ENCODE data around the gene CSRNP3.
"Not testable (repeated sequence)": the region's sequence is repeated elsewhere in the genome, so short reads cannot be mapped to it uniquely, and the experiment has no call there.

Gene CSRNP3

GRCh38 chr2:165584126-165584654, 114.7 kb downstream of the CSRNP3 start:
- H3K4me3 ChIP-seq (ENCODE audit: low read depth, low read length): no peak overlapping the region

GRCh38 chr2:165586019-165586418, 116.5 kb downstream of the CSRNP3 start:
- H3K4me3 ChIP-seq (ENCODE audit: low read depth, low read length): no peak overlapping the region

- no peak overlapping the region for H3K4me3 ChIP-seq (ENCODE audit: low read depth, low read length)
Observed at GRCh38 chr2:165587335-165587938, 117.9 kb downstream of the CSRNP3 start.

- not testable (repeated sequence) for H3K4me3 ChIP-seq (ENCODE audit: low read depth, low read length)
Observed at GRCh38 chr2:165590999-165591398, 121.5 kb downstream of the CSRNP3 start.

- H3K4me3 ChIP-seq (ENCODE audit: low read depth, low read length): no peak overlapping the region
Observed at GRCh38 chr2:165593081-165593480, 123.6 kb downstream of the CSRNP3 start.

- no peak overlapping the region for H3K4me3 ChIP-seq (ENCODE audit: low read depth, low read length)
Observed at GRCh38 chr2:165594231-165594934, 124.9 kb downstream of the CSRNP3 start.

- no peak overlapping the region for H3K4me3 ChIP-seq (ENCODE audit: low read depth, low read length)
Observed at GRCh38 chr2:165594935-165595255, 125.4 kb downstream of the CSRNP3 start.

GRCh38 chr2:165596788-165597187, 127.3 kb downstream of the CSRNP3 start:
- H3K4me3 ChIP-seq (ENCODE audit: low read depth, low read length): no peak overlapping the region

- no peak overlapping the region for H3K4me3 ChIP-seq (ENCODE audit: low read depth, low read length)
Observed at GRCh38 chr2:165601065-165601830, 131.8 kb downstream of the CSRNP3 start.

GRCh38 chr2:165601928-165602521, 132.5 kb downstream of the CSRNP3 start:
- no peak overlapping the region for H3K4me3 ChIP-seq (ENCODE audit: low read depth, low read length)

GRCh38 chr2:165609672-165610071, 140.2 kb downstream of the CSRNP3 start:
- H3K4me3 ChIP-seq (ENCODE audit: low read depth, low read length): no peak overlapping the region

GRCh38 chr2:165610591-165611029, 141.1 kb downstream of the CSRNP3 start:
- no peak overlapping the region for H3K4me3 ChIP-seq (ENCODE audit: low read depth, low read length)

GRCh38 chr2:165617741-165618481, 148.4 kb downstream of the CSRNP3 start:
- no peak overlapping the region for H3K4me3 ChIP-seq (ENCODE audit: low read depth, low read length)

GRCh38 chr2:165618806-165619205, 149.3 kb downstream of the CSRNP3 start:
- no peak overlapping the region for H3K4me3 ChIP-seq (ENCODE audit: low read depth, low read length)

- H3K4me3 ChIP-seq (ENCODE audit: low read depth, low read length): no peak overlapping the region
Observed at GRCh38 chr2:165621086-165621560, 151.6 kb downstream of the CSRNP3 start.

- no peak overlapping the region for H3K4me3 ChIP-seq (ENCODE audit: low read depth, low read length)
Observed at GRCh38 chr2:165623161-165623560, 153.7 kb downstream of the CSRNP3 start.

- H3K4me3 ChIP-seq (ENCODE audit: low read depth, low read length): no peak overlapping the region
Observed at GRCh38 chr2:165623783-165624469, 154.4 kb downstream of the CSRNP3 start.

- H3K4me3 ChIP-seq (ENCODE audit: low read depth, low read length): no peak overlapping the region
Observed at GRCh38 chr2:165624470-165624800, 154.9 kb downstream of the CSRNP3 start.

GRCh38 chr2:165627470-165627869, 158.0 kb downstream of the CSRNP3 start:
- no peak overlapping the region for H3K4me3 ChIP-seq (ENCODE audit: low read depth, low read length)

GRCh38 chr2:165629776-165630175, 160.3 kb downstream of the CSRNP3 start:
- no peak overlapping the region for H3K4me3 ChIP-seq (ENCODE audit: low read depth, low read length)

Measured in iPS-11a (cell line).